ENCODE data around the gene COG6.

COG6 gene

DNA sequence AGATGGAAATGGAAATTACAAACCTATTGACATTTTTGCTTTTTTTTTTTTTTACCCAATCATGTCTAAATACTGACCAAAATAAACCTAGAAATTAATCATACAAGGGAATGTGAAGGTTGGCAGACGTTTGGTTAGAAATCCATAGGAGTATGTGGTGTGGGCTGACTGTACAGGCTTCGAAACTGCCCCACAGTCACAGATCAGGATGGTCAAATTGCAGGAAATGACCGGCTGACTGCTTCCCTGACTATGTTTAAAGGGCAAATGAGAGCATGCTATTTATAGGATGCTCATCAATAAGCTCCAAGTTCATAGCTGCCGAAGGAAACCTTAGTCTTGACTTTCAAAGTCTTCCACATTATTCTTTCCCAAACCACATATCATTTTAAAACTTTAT, 118.4 kb downstream of the COG6 start:
- DNase-seq, result no peak

DNA sequence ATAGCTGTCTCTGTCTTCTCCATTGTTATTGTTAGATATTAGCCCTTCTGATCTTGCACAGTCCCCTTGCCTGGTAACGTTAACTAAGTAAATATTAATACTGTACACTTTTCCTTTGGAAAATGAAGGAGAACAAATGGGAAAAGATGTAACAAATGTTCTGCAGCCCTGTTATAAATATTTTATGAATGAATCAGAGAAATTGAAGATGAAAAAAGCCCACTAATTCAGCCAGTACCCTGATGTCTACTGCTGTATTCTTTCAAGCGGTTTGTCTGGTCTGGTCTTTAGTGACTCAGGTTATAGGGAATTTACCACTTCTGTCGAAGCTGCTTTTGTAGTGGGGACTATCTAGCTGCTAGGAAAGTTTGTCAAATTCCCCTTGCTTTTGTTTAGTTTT, 121.0 kb downstream of the COG6 start:
- no peak for DNase-seq

DNA sequence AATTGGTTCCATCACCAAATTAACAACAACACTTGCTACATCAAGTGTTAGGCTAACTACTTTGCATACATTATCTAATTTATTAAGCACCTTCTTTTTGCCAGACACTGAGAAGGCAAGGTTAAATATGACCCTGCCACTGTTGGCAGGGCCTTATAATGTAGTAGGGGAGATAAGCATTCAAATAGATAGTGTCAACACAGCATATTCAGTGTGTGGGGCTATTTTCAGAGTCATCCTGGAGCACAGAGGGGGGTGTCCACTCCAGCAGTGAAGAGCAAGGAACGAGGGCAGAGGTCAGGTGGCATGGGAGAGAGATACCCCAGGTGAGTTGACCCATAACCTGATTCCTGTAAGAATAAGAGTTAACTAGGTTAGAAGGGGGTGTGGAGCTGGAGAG, 121.6 kb downstream of the COG6 start:
- DNase-seq, result no peak

DNA sequence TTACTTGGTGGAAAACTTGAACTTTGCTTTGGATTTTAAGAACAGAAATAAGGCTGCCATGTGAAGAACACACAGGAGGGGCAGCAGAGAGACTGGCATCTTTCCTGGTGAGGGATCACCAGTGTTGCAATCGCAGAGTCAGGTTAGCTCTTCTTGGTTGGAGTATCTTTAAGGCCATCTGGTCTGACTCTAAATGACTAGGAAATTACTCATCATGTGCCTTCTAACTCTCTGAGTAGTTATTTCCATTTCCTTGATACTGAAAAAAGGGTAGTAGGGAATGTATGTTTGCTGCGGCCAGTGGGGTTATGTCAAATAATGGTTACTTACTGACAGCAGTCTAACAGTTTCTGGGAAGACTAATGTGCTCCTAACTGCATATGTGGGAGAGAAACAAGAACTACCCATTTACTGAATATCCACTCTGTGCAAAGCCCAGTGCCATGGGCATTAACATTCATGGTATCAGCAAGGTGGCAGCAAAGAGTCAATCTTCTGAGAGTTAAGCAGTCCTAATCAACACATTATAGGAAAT, 122.1 kb downstream of the COG6 start:
- DNase-seq, result peak in 1 of 2 experiments; percentile 16

DNA sequence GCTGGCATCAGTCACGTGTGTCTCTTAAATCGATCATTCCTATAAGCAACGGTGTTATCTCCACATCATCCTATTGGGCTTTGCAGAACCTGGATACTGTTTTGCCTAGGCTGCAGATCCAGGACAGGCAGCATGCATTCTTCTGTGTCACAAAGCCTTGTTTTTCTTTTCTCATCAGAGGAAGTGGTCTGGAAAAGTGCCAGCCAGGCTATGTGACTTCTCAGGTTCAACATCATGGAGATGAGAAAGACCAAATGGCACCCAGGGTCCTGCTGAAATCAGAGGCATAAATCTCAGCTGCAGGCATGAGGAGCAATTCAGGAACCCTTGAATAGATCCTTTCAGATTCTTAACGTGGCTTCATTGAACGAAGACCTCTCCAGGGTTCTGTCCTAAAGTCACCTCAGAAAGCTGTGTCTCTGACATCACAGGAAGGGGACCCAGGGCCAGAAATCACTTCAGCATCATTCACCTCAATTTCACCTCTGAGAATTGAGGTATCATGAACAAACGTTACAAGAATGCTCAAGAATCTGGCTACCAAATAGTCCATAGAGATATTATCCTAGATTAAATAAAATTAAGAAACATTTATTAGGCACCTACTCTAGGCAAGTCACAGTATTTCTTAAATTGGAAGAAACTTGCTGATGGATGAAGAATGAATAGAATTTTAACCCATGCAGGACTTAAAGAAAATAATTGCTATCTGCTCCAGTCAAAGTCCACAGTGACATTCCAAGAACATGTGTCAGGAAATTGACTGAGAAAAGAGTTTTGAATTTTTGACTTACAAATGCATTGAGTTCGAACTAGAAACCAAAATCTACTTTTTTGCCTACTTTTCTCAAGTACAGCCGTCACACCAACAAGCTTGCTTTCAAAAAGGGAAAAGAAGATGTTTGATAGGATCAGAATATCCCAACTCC, 124.1 kb downstream of the COG6 start:
- no peak for DNase-seq

DNA sequence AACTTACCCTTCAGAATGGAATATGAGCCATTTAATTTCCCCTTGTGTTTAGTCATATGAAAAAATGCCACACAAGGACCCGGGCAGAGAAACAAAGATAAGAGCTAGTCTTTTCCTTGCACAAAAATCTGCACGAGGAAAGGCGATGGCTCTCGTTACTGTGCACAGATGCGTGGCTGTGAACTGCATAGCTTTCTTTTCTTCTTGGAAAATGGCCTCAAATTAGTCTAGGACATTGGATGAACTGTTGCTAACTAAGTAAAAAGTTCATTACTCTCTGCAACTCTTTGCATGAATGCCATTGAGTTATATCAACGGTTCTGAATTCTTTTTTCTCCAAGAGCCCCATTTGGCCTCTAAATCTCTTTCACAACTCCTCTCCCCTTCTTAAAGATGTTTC, 125.2 kb downstream of the COG6 start:
- no peak for DNase-seq

DNA sequence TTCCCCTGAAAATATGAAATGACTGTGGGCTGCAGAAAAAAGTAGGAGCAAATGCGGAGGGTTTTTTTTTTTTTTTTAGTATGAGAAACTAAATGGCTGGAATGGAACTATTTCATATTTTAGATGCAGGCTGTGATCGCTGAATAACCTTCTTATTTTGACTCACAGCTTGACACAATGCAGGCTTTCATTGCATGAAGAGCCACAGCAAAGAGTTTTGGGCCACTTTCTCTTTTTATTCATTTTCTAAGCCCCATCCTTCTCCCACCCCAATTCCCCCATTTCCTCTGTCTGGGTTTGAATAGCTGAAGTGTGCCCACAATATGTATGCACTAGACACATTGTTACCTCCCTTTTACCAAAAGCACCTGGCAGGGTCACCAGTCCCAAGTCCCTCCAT, 125.9 kb downstream of the COG6 start:
- no peak for DNase-seq

DNA sequence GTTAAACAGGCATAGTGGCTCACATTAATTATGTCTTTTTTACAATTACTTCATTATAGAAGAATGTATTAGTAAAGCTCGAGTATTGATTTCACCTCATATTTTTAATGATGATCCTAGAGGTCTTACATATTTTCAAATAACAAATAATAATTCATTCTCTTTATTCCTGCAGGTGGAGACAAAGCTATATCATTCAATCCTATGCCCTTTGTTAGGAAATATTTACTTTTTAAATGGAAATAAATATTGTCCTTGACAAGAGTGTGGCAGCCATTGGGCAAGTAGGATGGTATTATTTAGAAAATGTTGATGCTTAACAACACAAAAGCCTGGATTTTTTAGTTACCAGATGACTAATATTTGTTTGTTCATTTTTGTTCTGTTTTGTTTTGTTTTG, 127.6 kb downstream of the COG6 start:
- peak in 1 of 2 experiments; percentile 40 for DNase-seq

DNA sequence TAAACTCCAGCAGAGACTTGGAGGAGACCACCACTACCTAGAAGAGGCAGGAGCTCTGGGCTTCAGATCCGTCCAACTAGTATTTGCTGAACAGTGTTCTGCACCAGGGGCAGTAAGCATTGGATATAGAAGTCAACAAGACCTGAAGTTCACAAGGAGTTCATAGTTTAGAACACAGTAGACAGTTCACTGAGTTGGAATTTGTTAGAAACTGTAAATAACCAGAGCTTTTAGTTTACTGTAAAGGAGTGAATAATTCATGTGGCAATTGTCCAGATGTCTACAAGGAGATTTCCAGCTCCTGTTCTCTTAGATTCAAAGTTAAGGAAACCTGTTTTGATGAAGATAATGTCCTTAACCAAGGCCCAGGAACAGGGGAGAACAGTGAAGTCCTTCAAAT, 128.9 kb downstream of the COG6 start:
- DNase-seq, result no peak

DNA sequence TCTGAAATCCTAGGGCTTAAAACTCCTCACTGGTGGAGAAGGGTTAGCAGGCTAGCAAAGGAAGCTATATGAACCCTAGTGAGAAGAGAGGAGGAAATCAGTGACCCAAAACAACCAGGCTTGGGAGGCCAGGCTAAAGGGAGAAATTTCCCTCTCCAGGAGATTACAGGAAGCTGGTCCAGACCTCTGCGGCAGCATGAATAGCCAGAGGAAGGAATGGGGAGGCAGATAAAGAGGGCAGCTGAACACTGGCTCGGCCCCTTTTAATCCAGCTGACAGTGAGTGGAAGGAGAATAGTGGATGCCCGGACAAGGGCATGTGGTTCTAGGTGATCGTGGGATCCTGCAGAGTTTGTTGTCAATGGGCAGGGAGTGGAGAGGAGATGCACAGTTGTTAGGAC, 130.6 kb downstream of the COG6 start:
- DNase-seq, result no peak

DNA sequence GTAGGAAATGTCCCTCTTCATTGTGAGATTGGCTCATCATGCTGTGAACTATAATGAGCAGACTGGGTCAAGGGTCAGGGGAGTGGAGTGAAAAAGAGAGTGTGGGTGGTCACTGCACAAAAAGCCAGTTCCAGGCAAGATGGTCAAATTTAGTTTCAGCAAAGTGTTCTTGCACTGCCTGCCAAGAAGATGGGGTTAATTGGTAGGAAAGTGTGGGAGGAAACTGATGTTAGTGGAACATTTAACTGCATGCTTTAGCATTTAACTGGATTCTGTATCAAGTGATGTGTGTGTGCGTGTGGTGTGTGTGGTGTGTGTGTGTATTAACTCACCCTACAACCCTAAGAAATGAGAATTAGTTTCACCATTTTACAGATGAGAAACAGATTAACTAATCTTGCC, 131.6 kb downstream of the COG6 start:
- no peak for DNase-seq

DNA sequence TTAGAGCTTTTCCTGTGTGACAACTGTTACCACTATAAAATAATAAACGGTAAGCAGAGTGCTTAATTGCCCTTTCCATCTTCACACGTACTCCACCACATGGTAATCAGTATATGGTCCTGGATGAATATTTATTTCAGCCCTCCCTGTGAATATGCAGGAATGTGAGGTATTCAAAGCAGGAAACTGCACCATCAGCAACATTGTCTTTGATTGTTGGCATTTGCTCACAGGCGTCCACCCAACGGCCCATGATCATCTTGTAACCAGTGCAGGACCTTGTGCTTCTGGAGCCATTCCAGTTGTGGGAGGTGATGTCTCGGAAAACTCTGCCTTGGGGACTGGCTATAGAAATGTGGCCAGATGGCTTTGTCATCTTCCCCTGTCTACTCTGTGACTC, 132.6 kb downstream of the COG6 start:
- DNase-seq, result peak in 1 of 2 experiments; percentile 19

DNA sequence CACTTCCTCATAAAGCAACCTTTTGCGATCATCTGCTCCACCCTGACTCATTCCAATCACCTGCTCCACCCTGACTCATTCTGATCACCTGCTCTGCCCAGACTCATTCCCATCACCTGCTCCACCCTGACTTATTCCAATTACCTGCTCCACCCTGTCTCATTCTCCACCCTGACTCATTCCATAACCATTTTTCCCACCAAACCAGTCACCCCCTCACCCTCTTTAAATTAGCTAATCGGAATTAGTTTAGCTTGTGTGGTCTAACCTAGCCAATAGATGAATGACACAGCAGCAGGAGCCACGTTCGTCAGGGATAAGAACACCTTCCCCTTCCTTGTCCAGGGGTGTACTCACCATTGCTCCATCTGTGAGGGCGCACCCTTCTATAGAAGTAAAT, 134.0 kb downstream of the COG6 start:
- no peak for DNase-seq
